GM21529 (cell line): Measurements from ENCODE around the gene DNAH2.
A peak's percentile ranks its signal among the peaks of the same experiment; 100 is the strongest.

Experiments
- ATAC-seq: cut with Tn5 transposase; IDR thresholded peaks from one replicate; pipeline ENCODE4 v1.9.1; 2021; ENCODE audit not compliant: unreplicated experiment

Gene DNAH2

DNA sequence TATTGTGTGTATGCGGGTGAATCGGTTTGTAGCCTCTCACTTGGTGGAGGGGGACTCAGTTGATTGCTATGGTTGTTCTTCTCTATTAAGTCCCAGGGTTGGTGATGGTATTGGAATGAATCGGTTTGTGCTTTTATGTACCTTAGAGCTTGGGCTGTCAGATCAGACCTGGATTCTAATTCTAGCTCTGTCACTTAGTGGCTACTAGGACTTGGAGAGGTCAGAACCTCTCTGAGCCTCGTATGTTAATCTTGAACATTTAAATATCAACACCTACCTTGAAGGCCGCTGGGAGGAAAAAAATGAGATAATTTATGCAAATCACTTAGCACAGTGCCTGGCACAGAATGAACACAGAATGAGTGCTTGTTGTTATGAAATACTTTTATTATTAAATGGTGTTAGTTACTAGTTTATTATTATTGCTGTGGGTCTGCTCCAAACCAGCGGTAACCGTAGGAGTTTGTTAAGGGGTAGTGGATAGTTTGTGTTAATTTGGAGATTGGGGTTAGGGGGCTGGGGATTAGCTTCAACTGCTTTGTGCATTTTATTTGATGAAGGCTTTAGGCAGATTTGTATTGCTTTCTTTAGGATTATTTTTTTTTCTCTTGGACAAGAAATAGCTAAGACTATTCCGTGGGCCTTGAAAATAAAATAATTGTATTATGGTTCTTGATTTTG is 120.0 kb downstream of the DNAH2 start:
- ATAC-seq, result no peak

- ATAC-seq, result no peak
Measured at GRCh38 chr17:7838090-7839075, 120.8 kb downstream of the DNAH2 start.

DNA sequence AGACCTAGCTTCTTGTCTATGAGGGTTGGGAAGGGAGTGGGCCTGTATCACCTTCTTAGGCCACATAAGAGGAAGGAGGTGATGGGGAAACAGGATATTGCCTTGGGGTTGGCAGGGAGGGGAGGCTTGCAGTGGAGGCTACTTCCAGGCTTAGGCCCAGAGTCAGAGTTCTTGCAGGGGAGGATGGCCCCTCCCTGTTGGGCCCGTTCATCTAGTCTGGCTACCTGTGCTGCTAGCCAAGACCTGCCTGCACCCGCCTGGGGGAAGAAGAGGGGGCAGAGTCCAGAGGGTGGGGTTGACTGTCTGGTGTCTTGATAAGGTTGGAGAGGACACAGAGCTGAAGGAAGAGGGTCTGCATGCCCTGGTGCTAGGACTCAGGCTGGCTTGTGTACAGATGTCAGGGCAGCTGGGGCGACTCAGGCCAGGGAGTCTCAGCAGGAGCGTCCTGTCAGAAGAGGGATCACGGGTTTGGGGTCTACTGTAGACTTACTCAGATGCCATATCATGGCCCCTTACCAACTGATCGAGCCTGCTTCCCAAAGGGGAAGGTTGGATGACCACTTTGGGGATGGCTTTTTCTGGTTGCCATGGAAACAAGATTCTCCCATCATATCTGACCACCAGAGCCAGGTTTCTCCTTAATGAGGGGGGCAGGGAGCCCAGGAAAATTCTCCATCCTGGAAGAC is 121.8 kb downstream of the DNAH2 start:
- ATAC-seq, result no peak

- ATAC-seq, result no peak
Measured at GRCh38 chr17:7839876-7840261, 122.3 kb downstream of the DNAH2 start.

- no peak for ATAC-seq
Measured at GRCh38 chr17:7840441-7840840, 122.9 kb downstream of the DNAH2 start.

GRCh38 chr17:7840875-7841274 is 123.3 kb downstream of the DNAH2 start:
- ATAC-seq, result no peak

GRCh38 chr17:7841396-7841914 is 123.9 kb downstream of the DNAH2 start:
- ATAC-seq, result peak; percentile 13

DNA sequence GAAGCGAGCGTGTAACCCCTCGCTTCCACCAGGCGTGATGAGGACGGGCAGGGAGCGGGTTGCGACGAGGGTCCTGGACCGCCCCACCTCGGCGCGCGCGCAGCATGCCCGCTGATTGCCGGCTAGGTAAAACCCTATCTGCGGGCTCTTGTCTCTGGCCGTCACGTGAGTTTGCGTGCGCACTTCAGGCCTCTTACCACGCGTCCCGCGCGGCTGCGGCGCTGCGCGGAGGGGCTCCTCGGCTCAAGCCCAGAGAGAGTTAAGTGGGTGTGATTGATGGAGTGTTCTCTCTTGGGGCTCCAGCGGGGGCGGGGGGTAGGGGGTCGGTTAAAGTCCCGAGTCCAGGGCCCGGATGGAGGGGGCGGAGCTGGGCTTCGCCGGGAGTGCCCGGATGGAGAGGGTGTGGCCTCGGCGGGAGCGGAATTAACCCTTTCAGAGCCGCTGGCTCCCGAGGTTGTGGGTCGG is 124.4 kb downstream of the DNAH2 start:
- peak; percentile 14 for ATAC-seq

DNA sequence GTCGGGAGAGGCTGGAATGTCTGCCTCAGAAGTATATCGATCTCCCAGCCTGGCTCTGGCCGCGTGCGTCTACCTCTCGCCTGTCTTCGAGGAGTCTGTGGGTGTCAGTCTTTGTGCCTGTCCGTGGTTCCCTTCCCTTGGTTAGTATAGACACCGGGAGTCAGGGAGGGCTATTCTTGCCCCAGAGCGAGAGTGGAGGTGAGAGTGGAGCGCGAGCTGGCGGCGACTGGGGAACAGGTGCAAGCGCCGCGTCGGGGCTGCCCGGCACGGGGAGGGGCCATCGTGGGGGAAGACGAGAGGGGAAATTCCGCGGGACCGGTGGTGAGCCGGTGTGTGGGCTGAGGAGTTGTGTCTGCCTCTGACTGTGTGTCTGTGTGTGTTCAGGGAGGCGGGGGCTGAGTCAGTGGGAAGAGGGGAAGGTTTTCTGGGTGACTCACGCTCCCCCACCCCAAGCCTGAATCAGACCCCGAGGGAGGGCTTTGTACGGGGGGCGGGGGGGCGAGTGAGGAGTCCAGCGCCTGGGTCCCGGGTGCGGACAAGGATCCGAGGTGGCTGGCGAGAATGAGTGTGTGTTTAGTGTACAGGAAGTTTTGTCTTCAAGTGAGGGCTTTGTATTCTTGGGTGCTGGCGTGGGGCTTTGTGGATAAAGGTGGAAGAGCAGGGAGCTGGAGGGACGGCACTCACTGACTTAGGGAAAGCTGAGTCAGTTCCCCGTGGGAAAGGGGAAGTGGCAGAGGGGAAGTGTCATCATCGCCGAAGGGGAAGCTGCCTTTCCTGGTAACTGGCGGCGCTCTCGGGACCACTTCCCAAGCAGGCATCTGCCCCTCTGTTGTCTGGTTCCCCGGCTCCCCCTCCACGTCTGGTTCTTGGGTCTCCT is 125.1 kb downstream of the DNAH2 start:
- ATAC-seq, result peak; percentile 23

DNA sequence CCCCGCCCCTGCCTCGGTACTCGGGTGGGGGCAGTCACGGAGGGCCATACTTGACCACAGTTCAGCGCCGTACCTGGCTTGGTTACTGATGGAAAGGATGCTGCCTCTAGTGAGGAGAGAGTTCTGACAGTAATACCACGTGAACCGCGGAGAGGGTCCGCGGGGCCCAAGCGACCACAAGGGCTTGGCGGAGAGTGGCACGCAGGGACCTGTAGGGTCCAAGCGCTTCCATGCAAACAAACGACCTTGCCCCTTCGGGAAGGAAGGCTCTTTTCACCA is 125.7 kb downstream of the DNAH2 start:
- ATAC-seq, result no peak

GRCh38 chr17:7843536-7844291 is 126.2 kb downstream of the DNAH2 start:
- ATAC-seq, result peak; percentile 33

GRCh38 chr17:7844292-7845154 is 127.0 kb downstream of the DNAH2 start:
- ATAC-seq, result peak; percentile 34

GRCh38 chr17:7845359-7846062 is 128.0 kb downstream of the DNAH2 start:
- no peak for ATAC-seq

DNA sequence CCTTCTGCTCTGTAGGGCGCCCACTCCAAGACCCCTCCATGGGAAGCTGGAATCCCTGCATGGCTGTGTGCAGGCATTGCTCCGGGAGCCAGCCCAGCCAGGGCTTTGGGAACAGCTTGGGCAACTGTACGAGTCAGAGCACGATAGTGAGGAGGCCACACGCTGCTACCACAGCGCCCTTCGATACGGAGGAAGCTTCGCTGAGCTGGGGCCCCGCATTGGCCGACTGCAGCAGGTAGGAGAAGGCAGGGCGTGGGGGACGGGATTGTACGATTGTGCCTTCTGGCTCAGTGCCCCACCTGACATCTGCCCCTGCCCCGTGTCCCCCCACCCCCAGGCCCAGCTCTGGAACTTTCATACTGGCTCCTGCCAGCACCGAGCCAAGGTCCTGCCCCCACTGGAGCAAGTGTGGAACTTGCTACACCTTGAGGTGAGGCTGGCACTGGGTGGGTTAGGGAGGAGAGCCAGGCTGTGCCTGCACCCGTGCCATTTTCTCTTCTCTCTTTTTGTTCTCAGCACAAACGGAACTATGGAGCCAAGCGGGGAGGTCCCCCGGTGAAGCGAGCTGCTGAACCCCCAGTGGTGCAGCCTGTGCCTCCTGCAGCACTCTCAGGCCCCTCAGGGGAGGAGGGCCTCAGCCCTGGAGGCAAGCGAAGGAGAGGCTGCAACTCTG is 128.7 kb downstream of the DNAH2 start:
- ATAC-seq, result no peak

DNA sequence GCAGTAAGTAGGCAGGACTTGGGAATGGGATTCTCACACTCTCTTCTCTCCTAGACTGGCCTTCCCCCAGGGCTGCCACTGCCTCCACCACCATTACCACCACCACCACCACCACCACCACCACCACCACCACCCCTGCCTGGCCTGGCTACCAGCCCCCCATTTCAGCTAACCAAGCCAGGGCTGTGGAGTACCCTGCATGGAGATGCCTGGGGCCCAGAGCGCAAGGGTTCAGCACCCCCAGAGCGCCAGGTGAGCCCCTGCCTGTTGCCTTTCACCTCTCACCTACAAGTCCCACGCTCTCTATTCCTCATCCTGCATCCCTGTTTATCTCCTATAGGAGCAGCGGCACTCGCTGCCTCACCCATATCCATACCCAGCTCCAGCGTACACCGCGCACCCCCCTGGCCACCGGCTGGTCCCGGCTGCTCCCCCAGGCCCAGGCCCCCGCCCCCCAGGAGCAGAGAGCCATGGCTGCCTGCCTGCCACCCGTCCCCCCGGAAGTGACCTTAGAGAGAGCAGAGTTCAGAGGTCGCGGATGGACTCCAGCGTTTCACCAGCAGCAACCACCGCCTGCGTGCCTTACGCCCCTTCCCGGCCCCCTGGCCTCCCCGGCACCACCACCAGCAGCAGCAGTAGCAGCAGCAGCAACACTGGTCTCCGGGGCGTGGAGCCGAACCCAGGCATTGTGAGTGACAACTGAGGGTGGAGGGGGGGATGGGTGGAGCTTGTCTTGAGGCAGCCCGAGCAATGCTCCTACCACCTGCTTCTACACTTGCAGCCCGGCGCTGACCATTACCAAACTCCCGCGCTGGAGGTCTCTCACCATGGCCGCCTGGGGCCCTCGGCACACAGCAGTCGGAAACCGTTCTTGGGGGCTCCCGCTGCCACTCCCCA is 129.5 kb downstream of the DNAH2 start:
- ATAC-seq, result no peak

- no peak for ATAC-seq
Measured at GRCh38 chr17:7848131-7848579, 130.6 kb downstream of the DNAH2 start.

- no peak for ATAC-seq
Measured at GRCh38 chr17:7848739-7849129, 131.2 kb downstream of the DNAH2 start.
